HAP-1 (cell line): Measurements from ENCODE around the gene ACTC1.
"Not testable (repeated sequence)": the region's sequence is repeated elsewhere in the genome, so short reads cannot be mapped to it uniquely, and the experiment has no call there.

Source experiments
- DNase-seq, 2 experiments: peaks; one replicate each; pipeline ENCODE4 v3.0.0-alpha.2; 2016 to 2020; ENCODE audit warnings: low spot score in 2 of 2
- H3K27me3 ChIP-seq: fragments of 250-450 bp; sonication (Bioruptor Pico); 2 replicates; pipeline ENCODE4 v1.5.1; 2020; ENCODE audit warnings: low read depth, mild to moderate bottlenecking, moderate library complexity
- H3K36me3 ChIP-seq: fragments of 250-450 bp; sonication (Bioruptor Pico); replicated peaks from 2 replicates; pipeline ENCODE4 v1.5.1; 2020; ENCODE audit warnings: mild to moderate bottlenecking
- H3K4me1 ChIP-seq: fragments of 250-450 bp; sonication (Bioruptor Pico); 2 replicates; pipeline ENCODE4 v1.5.1; 2020; ENCODE audit warnings: mild to moderate bottlenecking
- H3K4me3 ChIP-seq: fragments of 250-450 bp; sonication (Bioruptor Pico); 2 replicates; pipeline ENCODE4 v1.5.1; 2020; ENCODE audit warnings: mild to moderate bottlenecking, moderate library complexity
- H3K9me3 ChIP-seq: fragments of 250-450 bp; sonication (Bioruptor Pico); 2 replicates; pipeline ENCODE4 v1.5.1; 2020; ENCODE audit warnings: mild to moderate bottlenecking, moderate library complexity
- in situ Hi-C: fragments of 300-500 bp; cut with MboI; formaldehyde crosslinking; loops from 3 replicates; pipeline ENCODE4 v1.14.3; 2020; ENCODE audit warnings: low sequenced_read_pairs, inconsistent platforms, mixed read lengths

The ACTC1 gene

GRCh38 chr15:34795267-34796081 is at the start of gene ACTC1:
Gene ACTC1, minus strand, starts transcription at chr15:34795549. Its CDS starts 741 bp downstream, at chr15:34794808.
- Histone ChIP-seq H3K4me3 (no peak within 1 kb of the TSS), H3K9me3 (no peaks in the 10 kb centered on the region), H3K4me1 (no peaks in the 10 kb centered on the region), H3K27me3 (no peaks in the 10 kb centered on the region), H3K36me3 (no peaks in the 10 kb centered on the region)
- DNase-seq, result no peak
- in situ Hi-C loops, result no loop called here

GRCh38 chr15:34841262-34841725 is 45.9 kb upstream of the ACTC1 start:
- no peaks in the 10 kb centered on the region for H3K27me3 ChIP-seq
- no peak for DNase-seq
- no peaks in the 10 kb centered on the region for H3K36me3 ChIP-seq
- H3K4me3 ChIP-seq, result no peak overlapping the region
- H3K9me3 ChIP-seq, result no peaks in the 10 kb centered on the region
- no peaks in the 10 kb centered on the region for H3K4me1 ChIP-seq
- in situ Hi-C loops, result no loop called here

GRCh38 chr15:34838282-34838681 is 42.9 kb upstream of the ACTC1 start:
- in situ Hi-C loops, result no loop called here
- no peak for DNase-seq

GRCh38 chr15:34837246-34838016 is 42.1 kb upstream of the ACTC1 start:
- Histone ChIP-seq H3K27me3 (no peaks in the 10 kb centered on the region), H3K36me3 (no peaks in the 10 kb centered on the region), H3K4me3 (no peak overlapping the region), H3K4me1 (no peaks in the 10 kb centered on the region), H3K9me3 (peaks cover 2% of the 10 kb centered on the region; the same call in 1 of the 2 replicates)
- in situ Hi-C loops, result no loop called here
- DNase-seq, result no peak

More at GRCh38 chr15:34838282-34838681, 42.9 kb upstream of the ACTC1 start:
- Histone ChIP-seq H3K4me3 (no peak overlapping the region), H3K9me3 (peaks cover 2% of the 10 kb centered on the region; the same call in 1 of the 2 replicates), H3K4me1 (no peaks in the 10 kb centered on the region), H3K36me3 (no peaks in the 10 kb centered on the region), H3K27me3 (no peaks in the 10 kb centered on the region)

GRCh38 chr15:34828145-34828911 is 33.0 kb upstream of the ACTC1 start:
- no peaks in the 10 kb centered on the region for H3K9me3 ChIP-seq
- no peaks in the 10 kb centered on the region; the same call in 1 of the 2 replicates for H3K27me3 ChIP-seq
- in situ Hi-C loops, result no loop called here
- H3K36me3 ChIP-seq, result no peaks in the 10 kb centered on the region
- DNase-seq, result no peak
- no peak overlapping the region for H3K4me3 ChIP-seq
- no peaks in the 10 kb centered on the region for H3K4me1 ChIP-seq

GRCh38 chr15:34821831-34822230 is 26.5 kb upstream of the ACTC1 start:
- no peaks in the 10 kb centered on the region for H3K36me3 ChIP-seq
- in situ Hi-C loops, result no loop called here
- H3K27me3 ChIP-seq, result no peaks in the 10 kb centered on the region; the same call in 1 of the 2 replicates
- H3K4me3 ChIP-seq, result no peak overlapping the region
- no peak for DNase-seq
- H3K4me1 ChIP-seq, result no peaks in the 10 kb centered on the region
- no peaks in the 10 kb centered on the region for H3K9me3 ChIP-seq

- H3K4me3 ChIP-seq, result no peak overlapping the region
- in situ Hi-C loops, result no loop called here
- no peaks in the 10 kb centered on the region for H3K9me3 ChIP-seq
- H3K36me3 ChIP-seq, result no peaks in the 10 kb centered on the region
- H3K27me3 ChIP-seq, result no peaks in the 10 kb centered on the region; the same call in 1 of the 2 replicates
- DNase-seq, result no peak
- H3K4me1 ChIP-seq, result no peaks in the 10 kb centered on the region
Measured at GRCh38 chr15:34820110-34820509, 24.8 kb upstream of the ACTC1 start.

- no peaks in the 10 kb centered on the region for H3K9me3 ChIP-seq
- no peaks in the 10 kb centered on the region for H3K36me3 ChIP-seq
- no peaks in the 10 kb centered on the region; the same call in 1 of the 2 replicates for H3K27me3 ChIP-seq
- H3K4me3 ChIP-seq, result no peak overlapping the region
- H3K4me1 ChIP-seq, result no peaks in the 10 kb centered on the region
- in situ Hi-C loops, result no loop called here
- no peak for DNase-seq
Measured at GRCh38 chr15:34818526-34818925, 23.2 kb upstream of the ACTC1 start.

- no peaks in the 10 kb centered on the region for H3K9me3 ChIP-seq
- in situ Hi-C loops, result no loop called here
- H3K36me3 ChIP-seq, result no peaks in the 10 kb centered on the region
- H3K4me1 ChIP-seq, result no peaks in the 10 kb centered on the region
- DNase-seq, result no peak
- no peaks in the 10 kb centered on the region; the same call in 1 of the 2 replicates for H3K27me3 ChIP-seq
- no peak overlapping the region for H3K4me3 ChIP-seq
Measured at GRCh38 chr15:34815836-34816235, 20.5 kb upstream of the ACTC1 start.

- Histone ChIP-seq H3K36me3 (no peaks in the 10 kb centered on the region), H3K4me1 (no peaks in the 10 kb centered on the region), H3K9me3 (no peaks in the 10 kb centered on the region), H3K27me3 (no peaks in the 10 kb centered on the region; the same call in 1 of the 2 replicates), H3K4me3 (no peak overlapping the region)
- in situ Hi-C loops, result no loop called here
- no peak for DNase-seq
Measured at GRCh38 chr15:34813446-34814190, 18.3 kb upstream of the ACTC1 start.

GRCh38 chr15:34812868-34813365 is 17.6 kb upstream of the ACTC1 start:
- H3K27me3 ChIP-seq, H3K4me1 ChIP-seq, H3K36me3 ChIP-seq, in situ Hi-C loops, H3K9me3 ChIP-seq, DNase-seq, H3K4me3 ChIP-seq: not testable (repeated sequence)

GRCh38 chr15:34812369-34812768 is 17.0 kb upstream of the ACTC1 start:
- no peaks in the 10 kb centered on the region for H3K27me3 ChIP-seq
- no peaks in the 10 kb centered on the region for H3K36me3 ChIP-seq
- in situ Hi-C loops, result no loop called here
- no peak for DNase-seq
- H3K4me1 ChIP-seq, result no peaks in the 10 kb centered on the region
- H3K4me3 ChIP-seq, result no peak overlapping the region
- H3K9me3 ChIP-seq, result no peaks in the 10 kb centered on the region
